ENCODE data around the gene PPIA.

The PPIA gene

GRCh38 chr7:44849259-44849884, 52.9 kb downstream of the PPIA start:
- Mint-ChIP-seq H3K27me3 (ENCODE audit: low read depth) (no peaks in the 10 kb centered on the region), H3K27ac (peak overlapping the region; percentile 97), H3K4me3 (peak overlapping the region; percentile 92), H3K4me1 (ENCODE audit: low read depth) (peaks cover 40% of the 10 kb centered on the region), H3K9me3 (no peaks in the 10 kb centered on the region), H3K36me3 (ENCODE audit: low read depth) (peaks cover 3% of the 10 kb centered on the region)

- Mint-ChIP-seq H3K9me3 (no peaks in the 10 kb centered on the region), H3K27ac (peak overlapping the region; percentile 97), H3K36me3 (ENCODE audit: low read depth) (peaks cover 3% of the 10 kb centered on the region), H3K4me1 (ENCODE audit: low read depth) (peaks cover 35% of the 10 kb centered on the region), H3K4me3 (peak overlapping the region; percentile 92), H3K27me3 (ENCODE audit: low read depth) (no peaks in the 10 kb centered on the region)
Measured at GRCh38 chr7:44849885-44850544, 53.5 kb downstream of the PPIA start.

- Mint-ChIP-seq H3K4me3 (no peak overlapping the region), H3K27ac (no peak overlapping the region), H3K27me3 (ENCODE audit: low read depth) (no peaks in the 10 kb centered on the region), H3K36me3 (ENCODE audit: low read depth) (no peaks in the 10 kb centered on the region), H3K4me1 (ENCODE audit: low read depth) (peaks cover 19% of the 10 kb centered on the region), H3K9me3 (no peaks in the 10 kb centered on the region)
Measured at GRCh38 chr7:44852590-44852989, 56.1 kb downstream of the PPIA start.

Measured in T-helper 1 cell treated with Interleukin-12 subunit alpha and Interleukin-12 subunit beta and Interleukin-4 antibody, amounts not matched to agents 30 μg/mL and 1 μg/mL, for 36 hours (primary cell).